Endothelial cell of umbilical vein (primary cell): ENCODE data around the gene TLNRD1.

Source experiments
- EZH2 ChIP-seq: IDR thresholded peaks from 2 replicates; pipeline ENCODE4 v1.6.1; 2012; ENCODE audit warnings: borderline replicate concordance, low read depth, mild to moderate bottlenecking, moderate library complexity, low read length, inconsistent platforms; ENCODE audit not compliant: severe bottlenecking
- JUN ChIP-seq: IDR thresholded peaks from 2 replicates; pipeline ENCODE4 v1.6.1; 2011; ENCODE audit warnings: borderline replicate concordance, low read depth; ENCODE audit not compliant: insufficient read length, insufficient read depth
- TF ChIP-seq, protein P1 (sequence below), 2 donors: IDR thresholded peaks; 1 replicate in 1 of 2; 2 replicates in 1 of 2; pipeline ENCODE4 v1.5.1; 2011; ENCODE audit warnings: low read length in 2 of 2, mild to moderate bottlenecking in 2 of 2, moderate library complexity in 2 of 2, control low read depth in 1 of 2, inconsistent platforms in 1 of 2, low read depth in 1 of 2; ENCODE audit not compliant: insufficient read depth in 1 of 2; ENCODE audit errors: extremely low read depth in 1 of 2

DNA sequence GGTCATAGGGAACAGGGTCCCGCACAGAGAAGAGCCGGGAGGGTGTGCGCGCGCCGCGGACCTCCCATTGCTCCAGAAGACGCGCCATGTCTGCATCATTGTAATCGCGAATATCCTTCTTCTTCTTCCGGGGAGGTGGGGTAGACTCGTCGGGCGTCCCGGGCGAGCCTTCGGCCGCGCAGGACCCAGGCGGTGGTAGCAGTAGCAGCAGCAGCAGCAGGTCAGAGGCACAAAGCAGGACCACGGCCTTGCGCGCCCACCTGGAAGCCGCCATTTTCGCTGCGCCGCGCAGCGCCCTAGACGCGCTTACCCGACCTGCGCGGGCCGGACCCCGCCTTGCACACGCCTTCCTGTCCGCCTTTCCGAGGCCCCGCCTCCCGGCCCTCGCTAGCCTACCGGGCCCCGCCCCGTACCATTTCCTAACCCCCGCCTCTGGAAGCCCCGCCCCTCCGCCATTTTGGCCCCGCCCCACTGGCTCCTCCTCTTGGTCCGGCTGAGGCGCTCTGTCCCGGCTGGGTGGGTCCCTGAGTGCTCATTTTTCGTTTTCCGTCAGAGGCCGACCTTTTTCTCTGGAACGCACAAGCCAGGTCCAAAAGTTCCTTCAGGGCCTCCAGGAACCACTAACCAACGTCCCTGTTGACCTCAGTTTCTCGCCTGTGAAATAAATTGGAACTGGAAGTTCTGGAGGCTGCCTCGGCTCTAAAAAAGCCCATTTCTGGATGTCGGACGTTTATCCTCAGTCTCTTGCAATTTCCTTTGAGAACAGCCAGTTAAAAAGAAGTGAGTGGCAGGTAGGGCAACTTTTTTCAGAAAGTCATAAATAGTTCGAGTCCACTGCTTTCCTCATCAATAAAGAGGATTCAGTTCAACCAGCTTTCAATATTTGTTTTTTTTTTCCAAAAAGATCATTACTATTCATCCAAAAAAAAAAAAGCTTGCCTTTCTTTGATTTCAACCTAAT lies 10.9 kb upstream of the TLNRD1 start, which contains the start of gene MESD:
- TF ChIP-seq, protein P1, sequence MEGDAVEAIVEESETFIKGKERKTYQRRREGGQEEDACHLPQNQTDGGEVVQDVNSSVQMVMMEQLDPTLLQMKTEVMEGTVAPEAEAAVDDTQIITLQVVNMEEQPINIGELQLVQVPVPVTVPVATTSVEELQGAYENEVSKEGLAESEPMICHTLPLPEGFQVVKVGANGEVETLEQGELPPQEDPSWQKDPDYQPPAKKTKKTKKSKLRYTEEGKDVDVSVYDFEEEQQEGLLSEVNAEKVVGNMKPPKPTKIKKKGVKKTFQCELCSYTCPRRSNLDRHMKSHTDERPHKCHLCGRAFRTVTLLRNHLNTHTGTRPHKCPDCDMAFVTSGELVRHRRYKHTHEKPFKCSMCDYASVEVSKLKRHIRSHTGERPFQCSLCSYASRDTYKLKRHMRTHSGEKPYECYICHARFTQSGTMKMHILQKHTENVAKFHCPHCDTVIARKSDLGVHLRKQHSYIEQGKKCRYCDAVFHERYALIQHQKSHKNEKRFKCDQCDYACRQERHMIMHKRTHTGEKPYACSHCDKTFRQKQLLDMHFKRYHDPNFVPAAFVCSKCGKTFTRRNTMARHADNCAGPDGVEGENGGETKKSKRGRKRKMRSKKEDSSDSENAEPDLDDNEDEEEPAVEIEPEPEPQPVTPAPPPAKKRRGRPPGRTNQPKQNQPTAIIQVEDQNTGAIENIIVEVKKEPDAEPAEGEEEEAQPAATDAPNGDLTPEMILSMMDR (IDR thresholded peaks at IDR 0.05; ENCODE audit: extremely low read depth in 1 of 2, insufficient read depth in 1 of 2, low read depth in 1 of 2, low read length in 2 of 2) = no peak
- TF ChIP-seq EZH2 (no peak), JUN (no peak)
